HepG2 (cell line): ENCODE data around the gene DDX54. TPM values are rescaled to one million over a fixed set of nuclear protein-coding genes. Genes with fewer than 3 reads are reported as not detected.

Experiments used
- ATAC-seq: fragments of 200-7000 bp; cut with Tn5 transposase; 3 replicates; pipeline ENCODE4 v1.9.1; 2020; ENCODE audit warnings: mild to moderate bottlenecking, moderate library complexity
- BruUV-seq: library from RNA; stranded (reverse); fragments of 400-500 nt; replicated peaks from 2 replicates; lab custom pipeline; 2021; lab: Mats Ljungman, UMichigan
- CTCF ChIA-PET: fragments of 300-600 bp; formaldehyde crosslinking; extraction: SDS; loops from one replicate; lab custom pipeline; 2021; ENCODE audit warnings: low total read pairs, inconsistent platforms, low intra/inter-chr PET ratio; lab: Yijun Ruan, JAX
- POLR2A ChIA-PET: fragments of 350-600 bp; sonication (Branson Sonifier 250); formaldehyde crosslinking; loops from one replicate; lab custom pipeline; 2020; ENCODE audit warnings: antibody characterized with exemption, inconsistent platforms; lab: Yijun Ruan, JAX
- DNase-seq: peaks from one replicate; pipeline ENCODE4 v3.0.0-alpha.2; 2015; ENCODE audit warnings: low spot score
- FAIRE-seq: peaks from 3 replicates; lab custom pipeline; 2011; peaks lifted over from hg19 to GRCh38; lab: Jason Lieb, UNC
- H2AFZ ChIP-seq: one replicate; pipeline ENCODE4 v1.6.1; 2011; ENCODE audit warnings: low read length, inconsistent platforms
- H3K27ac ChIP-seq: fragments of 300-600 bp; 3 replicates; pipeline ENCODE4 v1.8.0; 2011; ENCODE audit warnings: mixed run types, mild to moderate bottlenecking, mixed read lengths, low read length, inconsistent platforms; ENCODE audit not compliant: insufficient read depth; ENCODE audit errors: extremely low read length
- H3K27me3 ChIP-seq, 2 experiments: fragments of 200-600 bp in 1 of 2; 2 replicates in 1 of 2; 3 replicates in 1 of 2; pipeline versions ENCODE4 v1.6.0 to v1.8.0; 2011; ENCODE audit warnings: low read length in 2 of 2, mild to moderate bottlenecking in 2 of 2, moderate library complexity in 2 of 2, inconsistent platforms in 1 of 2; ENCODE audit not compliant: insufficient read depth in 2 of 2, control insufficient read depth in 1 of 2
- H3K36me3 ChIP-seq, 2 experiments: fragments of 200-600 bp in 1 of 2; replicated peaks in 1 of 2; 2 replicates in 1 of 2; 3 replicates in 1 of 2; pipeline versions ENCODE4 v1.5.1 to v1.8.0; 2011; ENCODE audit warnings: low read length in 2 of 2, inconsistent platforms in 1 of 2; ENCODE audit not compliant: insufficient read depth in 2 of 2, control insufficient read depth in 1 of 2
- H3K4me1 ChIP-seq: 2 replicates; pipeline ENCODE4 v1.5.1; 2012; ENCODE audit warnings: low read length, inconsistent platforms; ENCODE audit not compliant: insufficient read depth
- H3K4me2 ChIP-seq: 2 replicates; pipeline ENCODE4 v1.6.0; 2011; ENCODE audit warnings: low read depth, low read length, inconsistent platforms
- H3K4me3 ChIP-seq, 3 experiments: fragments of 200-600 bp in 1 of 3; sonication (generic), shearing (Covaris generic) in 1 of 3; replicated peaks in 1 of 3; 2 replicates each; pipeline ENCODE4 v1.5.1; 2011 to 2016; ENCODE audit warnings: low read length in 3 of 3, inconsistent platforms in 2 of 3, low read depth in 2 of 3, mild to moderate bottlenecking in 2 of 3, control low read depth in 1 of 3, mixed read lengths in 1 of 3; ENCODE audit not compliant: insufficient read depth in 1 of 3
- H3K79me2 ChIP-seq: one replicate; pipeline ENCODE4 v1.6.1; 2011; ENCODE audit warnings: low read length, inconsistent platforms; ENCODE audit not compliant: insufficient read depth
- H3K9ac ChIP-seq: 2 replicates; pipeline ENCODE4 v1.6.0; 2011; ENCODE audit warnings: mild to moderate bottlenecking, low read depth, low read length, inconsistent platforms; ENCODE audit not compliant: insufficient read depth
- H3K9me3 ChIP-seq: 2 replicates; pipeline ENCODE4 v1.5.1; 2012; ENCODE audit warnings: mild to moderate bottlenecking, low read length
- H4K20me1 ChIP-seq: 2 replicates; pipeline ENCODE4 v1.6.0; 2011; ENCODE audit warnings: inconsistent platforms, mild to moderate bottlenecking, low read length, moderate library complexity; ENCODE audit not compliant: insufficient read depth
- AGO1 ChIP-seq: fragments of 200-400 bp; formaldehyde crosslinking; IDR thresholded peaks from 2 replicates; pipeline ENCODE4 v1.6.1; 2017; ENCODE audit warnings: mild to moderate bottlenecking, low read depth, low read length, moderate library complexity; ENCODE audit not compliant: poor library complexity, severe bottlenecking
- ERF ChIP-seq: IDR thresholded peaks from 2 replicates; pipeline ENCODE4 v1.6.1; 2018; ENCODE audit warnings: missing biosample characterization, missing genetic modification reagents
- KDM4B ChIP-seq: sonication (generic); formaldehyde crosslinking; IDR thresholded peaks from 2 replicates; pipeline ENCODE4 v1.4.0; 2020; ENCODE audit warnings: missing genetic modification reagents
- MBNL3 ChIP-seq: fragments of 250-450 bp; sonication (Bioruptor Pico); conservative IDR thresholded peaks from 2 replicates; pipeline ENCODE4 v1.8.0; 2022; ENCODE audit warnings: mild to moderate bottlenecking, inconsistent platforms
- NFKBIZ ChIP-seq: IDR thresholded peaks from 2 replicates; pipeline ENCODE4 v1.6.1; 2018; ENCODE audit warnings: missing genetic modification reagents, missing compliant biosample characterization
- PAX8 ChIP-seq: sonication (generic); formaldehyde crosslinking; IDR thresholded peaks from 2 replicates; pipeline ENCODE4 v1.8.0; 2022; ENCODE audit warnings: mild to moderate bottlenecking, missing genetic modification reagents, borderline replicate concordance
- PHF21A ChIP-seq: sonication (generic); formaldehyde crosslinking; IDR thresholded peaks from 2 replicates; pipeline ENCODE4 v1.5.0; 2020; ENCODE audit warnings: mild to moderate bottlenecking, missing genetic modification reagents
- SMARCC2 ChIP-seq: fragments of 450-650 bp; IDR thresholded peaks from 2 replicates; pipeline ENCODE4 v1.6.1; 2017; ENCODE audit warnings: antibody characterized with exemption, mild to moderate bottlenecking
- SNAPC2 ChIP-seq: sonication (generic); formaldehyde crosslinking; IDR thresholded peaks from 2 replicates; pipeline ENCODE4 v1.8.1; 2022; ENCODE audit warnings: mild to moderate bottlenecking, missing genetic modification reagents
- ZNF775 ChIP-seq: sonication (generic); formaldehyde crosslinking; IDR thresholded peaks from 2 replicates; pipeline ENCODE4 v1.4.0; 2020; ENCODE audit warnings: missing genetic modification reagents, mild to moderate bottlenecking, moderate library complexity, borderline replicate concordance
- WGBS: methylation state at CpG from one replicate; pipeline ENCODE4 v1.1.6; 2017; ENCODE audit warnings: low lambda C conversion rate; 5-methylcytosine and 5-hydroxymethylcytosine counted together
- in situ Hi-C: cut with HindIII; loops from 2 replicates; pipeline ENCODE4 v1.10.0; 2017; ENCODE audit warnings: low pct_unique_long_range_greater_than_20kb; ENCODE audit not compliant: extremely low pct_ligation_motif_present
- intact Hi-C: fragments of 100-400 bp; cut with micrococcal nuclease; formaldehyde crosslinking; loops from one replicate; pipeline ENCODE4 v1.10.0; 2022; ENCODE audit not compliant: unreplicated experiment
- polyA plus RNA-seq, 8 experiments: library from polyadenylated mRNA; depleted of rRNA in 3 of 8; stranded (reverse) in 7 of 8; unstranded in 1 of 8; fragments of >200 nt; fragmentation: Illumina TruSeq in 4 of 8; extraction: Trizol in 4 of 8; gene quantifications; 2 replicates each; pipeline versions ENCODE4 v1.2.1 to v1.2.3, GENCODE V29; 2011 to 2016; ENCODE audit warnings: low read depth in 4 of 8, missing spikeins in 1 of 8, mixed read lengths in 1 of 8; ENCODE audit not compliant: insufficient read depth in 1 of 8
- total RNA-seq, 5 experiments: library from RNA; depleted of rRNA; stranded (reverse); fragments of >200 nt; fragmentation: Illumina TruSeq; extraction: Trizol; gene quantifications; 2 replicates each; pipeline ENCODE4 v1.2.3, GENCODE V29; 2016; ENCODE audit warnings: low read depth in 1 of 5
- TF ChIP-seq, protein P1 (sequence below): sonication (generic); formaldehyde crosslinking; IDR thresholded peaks from 2 replicates; pipeline ENCODE4 v1.5.0; 2020; ENCODE audit warnings: mild to moderate bottlenecking, missing genetic modification reagents
- TF ChIP-seq, protein P2 (sequence below): IDR thresholded peaks from 2 replicates; pipeline ENCODE4 v1.6.1; 2016
- TF ChIP-seq, protein P3 (sequence below): sonication (generic); formaldehyde crosslinking; IDR thresholded peaks from 2 replicates; pipeline ENCODE4 v1.5.1; 2020; ENCODE audit warnings: missing genetic modification reagents, mild to moderate bottlenecking, borderline replicate concordance

The DDX54 gene
- total and polyA plus RNA-seq, 2 of the 13 experiments (the other 11 are each of a cell fraction or from before 2014, with no cell fraction given): 59.7 to 61.1 TPM

DNA sequence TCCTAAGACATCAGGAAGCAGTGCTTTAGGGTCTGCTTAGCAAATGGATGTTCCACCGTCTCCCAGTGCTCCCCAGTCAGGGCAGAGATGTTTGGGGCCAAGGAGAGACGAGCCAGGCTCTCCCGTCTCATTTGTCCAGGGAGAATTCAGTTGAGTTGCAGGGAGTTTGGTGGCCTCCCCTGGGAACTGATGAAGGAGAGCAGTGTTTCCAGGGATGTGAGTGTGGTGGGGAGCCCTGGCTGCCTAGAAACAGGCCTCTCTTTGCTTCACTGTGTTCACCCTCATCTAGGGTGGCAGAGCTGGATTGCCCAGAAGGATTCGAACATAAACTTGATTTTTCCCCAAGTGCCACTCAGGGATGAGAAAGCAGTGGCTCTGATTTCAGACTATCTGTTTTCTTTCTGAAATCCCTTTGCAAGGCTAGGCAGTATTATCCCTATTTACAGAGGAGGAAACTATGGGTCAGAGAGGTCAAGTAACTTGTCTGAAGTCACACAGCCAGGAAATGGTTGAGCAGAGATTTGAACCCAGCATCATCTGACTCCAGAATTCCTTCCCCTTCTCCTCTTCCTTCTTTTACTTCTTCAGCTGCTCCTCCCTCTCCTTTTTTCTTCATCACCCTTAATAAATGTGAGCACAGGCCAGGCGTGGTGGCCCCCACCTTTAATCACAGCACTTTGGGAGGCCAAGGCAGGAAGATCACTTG, 42.6 kb upstream of the DDX54 start:
- Histone ChIP-seq H2AFZ (no peak overlapping the region), H3K9ac (no peak overlapping the region), H4K20me1 (no peaks in the 10 kb centered on the region), H3K4me3 (no peak overlapping the region), H3K36me3 (peaks cover 3 to 10% of the 10 kb centered on the region in 2 experiments; a peak in 3 of 5 replicates), H3K79me2 (no peaks in the 10 kb centered on the region), H3K27ac (no peak overlapping the region), H3K4me2 (no peak overlapping the region), H3K9me3 (no peaks in the 10 kb centered on the region), H3K27me3 (no peaks in the 10 kb centered on the region), H3K4me1 (peaks cover 60% of the 10 kb centered on the region)
- POLR2A ChIA-PET: no interaction called here
- in situ Hi-C loops (no loop called here), intact Hi-C loops (no loop called here)
- FAIRE-seq: no peak
- ATAC-seq: no peak
- TF ChIP-seq ZNF775 (CRISPR knock-in tag) (no peak), PHF21A (CRISPR knock-in tag) (no peak), ERF (CRISPR knock-in tag) (no peak), NFKBIZ (CRISPR knock-in tag) (no peak), MBNL3 (CRISPR knock-in tag) (no peak), KDM4B (CRISPR knock-in tag) (no peak), PAX8 (CRISPR knock-in tag) (no peak), SMARCC2 (no peak), AGO1 (no peak), SNAPC2 (CRISPR knock-in tag) (no peak)
- TF ChIP-seq, protein P1, sequence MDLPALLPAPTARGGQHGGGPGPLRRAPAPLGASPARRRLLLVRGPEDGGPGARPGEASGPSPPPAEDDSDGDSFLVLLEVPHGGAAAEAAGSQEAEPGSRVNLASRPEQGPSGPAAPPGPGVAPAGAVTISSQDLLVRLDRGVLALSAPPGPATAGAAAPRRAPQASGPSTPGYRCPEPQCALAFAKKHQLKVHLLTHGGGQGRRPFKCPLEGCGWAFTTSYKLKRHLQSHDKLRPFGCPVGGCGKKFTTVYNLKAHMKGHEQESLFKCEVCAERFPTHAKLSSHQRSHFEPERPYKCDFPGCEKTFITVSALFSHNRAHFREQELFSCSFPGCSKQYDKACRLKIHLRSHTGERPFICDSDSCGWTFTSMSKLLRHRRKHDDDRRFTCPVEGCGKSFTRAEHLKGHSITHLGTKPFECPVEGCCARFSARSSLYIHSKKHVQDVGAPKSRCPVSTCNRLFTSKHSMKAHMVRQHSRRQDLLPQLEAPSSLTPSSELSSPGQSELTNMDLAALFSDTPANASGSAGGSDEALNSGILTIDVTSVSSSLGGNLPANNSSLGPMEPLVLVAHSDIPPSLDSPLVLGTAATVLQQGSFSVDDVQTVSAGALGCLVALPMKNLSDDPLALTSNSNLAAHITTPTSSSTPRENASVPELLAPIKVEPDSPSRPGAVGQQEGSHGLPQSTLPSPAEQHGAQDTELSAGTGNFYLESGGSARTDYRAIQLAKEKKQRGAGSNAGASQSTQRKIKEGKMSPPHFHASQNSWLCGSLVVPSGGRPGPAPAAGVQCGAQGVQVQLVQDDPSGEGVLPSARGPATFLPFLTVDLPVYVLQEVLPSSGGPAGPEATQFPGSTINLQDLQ (CRISPR knock-in tag): no peak
- TF ChIP-seq, protein P2, sequence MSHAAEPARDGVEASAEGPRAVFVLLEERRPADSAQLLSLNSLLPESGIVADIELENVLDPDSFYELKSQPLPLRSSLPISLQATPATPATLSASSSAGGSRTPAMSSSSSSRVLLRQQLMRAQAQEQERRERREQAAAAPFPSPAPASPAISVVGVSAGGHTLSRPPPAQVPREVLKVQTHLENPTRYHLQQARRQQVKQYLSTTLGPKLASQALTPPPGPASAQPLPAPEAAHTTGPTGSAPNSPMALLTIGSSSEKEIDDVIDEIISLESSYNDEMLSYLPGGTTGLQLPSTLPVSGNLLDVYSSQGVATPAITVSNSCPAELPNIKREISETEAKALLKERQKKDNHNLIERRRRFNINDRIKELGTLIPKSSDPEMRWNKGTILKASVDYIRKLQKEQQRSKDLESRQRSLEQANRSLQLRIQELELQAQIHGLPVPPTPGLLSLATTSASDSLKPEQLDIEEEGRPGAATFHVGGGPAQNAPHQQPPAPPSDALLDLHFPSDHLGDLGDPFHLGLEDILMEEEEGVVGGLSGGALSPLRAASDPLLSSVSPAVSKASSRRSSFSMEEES (CRISPR knock-in tag): no peak
- TF ChIP-seq, protein P3, sequence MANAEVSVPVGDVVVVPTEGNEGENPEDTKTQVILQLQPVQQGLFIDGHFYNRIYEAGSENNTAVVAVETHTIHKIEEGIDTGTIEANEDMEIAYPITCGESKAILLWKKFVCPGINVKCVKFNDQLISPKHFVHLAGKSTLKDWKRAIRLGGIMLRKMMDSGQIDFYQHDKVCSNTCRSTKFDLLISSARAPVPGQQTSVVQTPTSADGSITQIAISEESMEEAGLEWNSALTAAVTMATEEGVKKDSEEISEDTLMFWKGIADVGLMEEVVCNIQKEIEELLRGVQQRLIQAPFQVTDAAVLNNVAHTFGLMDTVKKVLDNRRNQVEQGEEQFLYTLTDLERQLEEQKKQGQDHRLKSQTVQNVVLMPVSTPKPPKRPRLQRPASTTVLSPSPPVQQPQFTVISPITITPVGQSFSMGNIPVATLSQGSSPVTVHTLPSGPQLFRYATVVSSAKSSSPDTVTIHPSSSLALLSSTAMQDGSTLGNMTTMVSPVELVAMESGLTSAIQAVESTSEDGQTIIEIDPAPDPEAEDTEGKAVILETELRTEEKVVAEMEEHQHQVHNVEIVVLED (CRISPR knock-in tag): no peak
- BruUV-seq: no TSS peak
- DNase-seq: no peak
- over 99% methylated on average over 5 of the region's 5 CpGs for WGBS
- CTCF ChIA-PET: no interaction called here
